HEK293 (cell line): ENCODE data around the gene ITSN1.

Source experiments
- CTCF ChIA-PET: fragments of 350-600 bp; formaldehyde crosslinking; extraction: SDS; loops from one replicate; lab custom pipeline; 2021; ENCODE audit warnings: antibody characterized with exemption; lab: Yijun Ruan, JAX
- POLR2A ChIA-PET: fragments of 300-600 bp; formaldehyde crosslinking; extraction: SDS; loops from one replicate; lab custom pipeline; 2020; ENCODE audit warnings: antibody characterized with exemption, inconsistent platforms; lab: Yijun Ruan, JAX
- H3K27ac ChIP-seq: fragments of 200-500 bp; sonication (Bioruptor generic); 2 replicates; pipeline ENCODE4 v1.5.1; 2014; ENCODE audit warnings: low read depth, low read length, control low read depth, inconsistent platforms; ENCODE audit errors: extremely low read depth
- H3K36me3 ChIP-seq, 2 experiments: fragments of 200-500 bp in 1 of 2; sonication (Bioruptor generic) in 1 of 2; 1 replicate in 1 of 2; 2 replicates in 1 of 2; pipeline ENCODE4 v1.5.1; 2014 to 2017; ENCODE audit warnings: inconsistent platforms in 2 of 2, low read length in 2 of 2; ENCODE audit not compliant: control insufficient read depth in 2 of 2, insufficient read depth in 1 of 2
- H3K4me1 ChIP-seq: fragments of 200-500 bp; sonication (Bioruptor generic); 2 replicates; pipeline ENCODE4 v1.5.1; 2014; ENCODE audit warnings: mild to moderate bottlenecking, low read length, inconsistent platforms; ENCODE audit not compliant: control insufficient read depth, insufficient read depth
- H3K4me3 ChIP-seq: 2 replicates; pipeline ENCODE4 v1.5.1; 2011; ENCODE audit warnings: low read depth, mild to moderate bottlenecking, control low read depth, low read length, moderate library complexity
- H3K9me3 ChIP-seq: fragments of 200-500 bp; sonication (Bioruptor generic); 2 replicates; pipeline ENCODE4 v1.5.1; 2014; ENCODE audit warnings: low read depth, low read length, inconsistent platforms; ENCODE audit not compliant: control insufficient read depth, insufficient read depth
- HOXD13 ChIP-seq: sonication (generic); formaldehyde crosslinking; IDR thresholded peaks from 2 replicates; pipeline ENCODE4 v1.8.0; 2022; ENCODE audit warnings: missing genetic modification reagents, borderline replicate concordance
- KLF8 ChIP-seq: fragments of 450-650 bp; formaldehyde crosslinking; IDR thresholded peaks from 2 replicates; pipeline ENCODE4 v1.5.1; 2016; ENCODE audit warnings: missing biosample characterization, missing genetic modification characterization
- TSHZ1 ChIP-seq: fragments of 450-650 bp; formaldehyde crosslinking; IDR thresholded peaks from 2 replicates; pipeline ENCODE4 v1.5.1; 2016; ENCODE audit warnings: missing biosample characterization, missing genetic modification characterization, borderline replicate concordance
- YY2 ChIP-seq: fragments of 450-650 bp; formaldehyde crosslinking; IDR thresholded peaks from 2 replicates; pipeline ENCODE4 v1.5.1; 2016; ENCODE audit warnings: missing biosample characterization, missing genetic modification characterization
- ZBTB17 ChIP-seq: fragments of 450-650 bp; formaldehyde crosslinking; IDR thresholded peaks from 2 replicates; pipeline ENCODE4 v1.5.1; 2016; ENCODE audit warnings: missing biosample characterization, missing genetic modification characterization
- ZNF138 ChIP-seq: fragments of 450-650 bp; formaldehyde crosslinking; IDR thresholded peaks from 2 replicates; pipeline ENCODE4 v1.5.1; 2016; ENCODE audit warnings: missing biosample characterization, missing genetic modification characterization, borderline replicate concordance
- ZNF140 ChIP-seq: fragments of 450-650 bp; formaldehyde crosslinking; IDR thresholded peaks from 2 replicates; pipeline ENCODE4 v1.5.1; 2016; ENCODE audit warnings: missing biosample characterization, missing genetic modification characterization
- ZNF175 ChIP-seq: fragments of 450-650 bp; formaldehyde crosslinking; IDR thresholded peaks from 2 replicates; pipeline ENCODE4 v1.5.1; 2016; ENCODE audit warnings: missing biosample characterization, missing genetic modification characterization
- ZNF221 ChIP-seq: fragments of 450-650 bp; formaldehyde crosslinking; IDR thresholded peaks from 2 replicates; pipeline ENCODE4 v1.5.1; 2017; ENCODE audit warnings: missing biosample characterization, missing genetic modification characterization, borderline replicate concordance
- ZNF366 ChIP-seq: fragments of 450-650 bp; formaldehyde crosslinking; conservative IDR thresholded peaks from 2 replicates; pipeline ENCODE4 v1.5.1; 2016; ENCODE audit warnings: missing biosample characterization, missing genetic modification characterization
- ZNF514 ChIP-seq: fragments of 450-650 bp; formaldehyde crosslinking; IDR thresholded peaks from 2 replicates; pipeline ENCODE4 v1.5.1; 2016; ENCODE audit warnings: missing biosample characterization, missing genetic modification characterization
- ZNF518A ChIP-seq: fragments of 450-650 bp; formaldehyde crosslinking; conservative IDR thresholded peaks from 2 replicates; pipeline ENCODE4 v1.5.1; 2016; ENCODE audit warnings: low read depth, missing biosample characterization, missing genetic modification characterization
- ZNF529 ChIP-seq: fragments of 450-650 bp; formaldehyde crosslinking; IDR thresholded peaks from 2 replicates; pipeline ENCODE4 v1.5.1; 2017; ENCODE audit warnings: missing genetic modification characterization, missing biosample characterization; ENCODE audit not compliant: insufficient replicate concordance
- ZNF544 ChIP-seq: fragments of 450-650 bp; formaldehyde crosslinking; IDR thresholded peaks from 2 replicates; pipeline ENCODE4 v1.5.0; 2017; ENCODE audit warnings: missing biosample characterization, missing genetic modification characterization
- ZNF624 ChIP-seq: fragments of 450-650 bp; formaldehyde crosslinking; IDR thresholded peaks from 2 replicates; pipeline ENCODE4 v1.5.1; 2017; ENCODE audit warnings: missing biosample characterization, missing genetic modification characterization
- TF ChIP-seq, protein P1 (sequence below): fragments of 450-650 bp; formaldehyde crosslinking; IDR thresholded peaks from 2 replicates; pipeline ENCODE4 v1.5.1; 2016; ENCODE audit warnings: missing biosample characterization, missing genetic modification characterization
- TF ChIP-seq, protein P2 (sequence below): fragments of 450-650 bp; formaldehyde crosslinking; IDR thresholded peaks from 2 replicates; pipeline ENCODE4 v1.5.1; 2016; ENCODE audit warnings: missing biosample characterization, missing genetic modification characterization

Gene ITSN1

DNA sequence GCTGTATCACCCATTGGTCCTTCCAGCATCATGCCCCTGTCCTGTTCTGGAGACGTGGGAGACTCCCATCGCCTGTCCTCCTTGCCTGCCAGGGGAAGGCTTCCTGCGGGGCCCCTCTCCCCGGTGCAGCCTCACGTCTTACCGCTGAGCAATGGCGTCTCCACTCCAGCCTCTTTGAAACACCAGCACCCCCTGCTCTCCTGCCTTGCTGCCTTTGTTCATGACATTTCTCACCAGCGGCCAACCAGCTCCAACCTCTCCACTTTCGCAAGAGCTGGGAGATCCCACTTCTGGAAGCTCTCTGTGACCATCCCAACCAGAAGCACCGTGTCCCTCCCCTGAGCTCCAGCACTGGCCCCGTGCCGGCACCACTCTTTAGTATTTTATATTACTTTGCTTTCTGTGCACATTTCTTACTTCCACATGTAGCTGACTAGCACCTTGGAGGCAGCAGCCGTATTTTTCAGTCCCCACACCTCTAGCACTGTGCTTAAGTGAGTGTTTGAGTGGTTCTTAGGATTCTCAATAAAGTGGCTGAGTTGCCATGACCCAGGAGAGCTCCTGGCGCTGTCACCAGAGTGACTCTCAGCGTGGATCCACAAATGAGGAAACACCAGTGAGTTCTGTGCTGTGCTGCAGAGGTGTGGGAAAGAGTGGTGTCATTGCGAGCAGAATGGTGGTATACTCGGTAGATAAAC is 189.8 kb downstream of the ITSN1 start:
- TF ChIP-seq ZNF544 (tag by site-specific recombination) (no peak), ZNF175 (tag by site-specific recombination) (no peak), ZNF518A (tag by site-specific recombination) (no peak), ZNF624 (tag by site-specific recombination) (no peak), ZNF221 (no peak), ZNF366 (tag by site-specific recombination) (no peak), ZBTB17 (tag by site-specific recombination) (no peak), ZNF514 (tag by site-specific recombination) (no peak)
- TF ChIP-seq, protein P1, sequence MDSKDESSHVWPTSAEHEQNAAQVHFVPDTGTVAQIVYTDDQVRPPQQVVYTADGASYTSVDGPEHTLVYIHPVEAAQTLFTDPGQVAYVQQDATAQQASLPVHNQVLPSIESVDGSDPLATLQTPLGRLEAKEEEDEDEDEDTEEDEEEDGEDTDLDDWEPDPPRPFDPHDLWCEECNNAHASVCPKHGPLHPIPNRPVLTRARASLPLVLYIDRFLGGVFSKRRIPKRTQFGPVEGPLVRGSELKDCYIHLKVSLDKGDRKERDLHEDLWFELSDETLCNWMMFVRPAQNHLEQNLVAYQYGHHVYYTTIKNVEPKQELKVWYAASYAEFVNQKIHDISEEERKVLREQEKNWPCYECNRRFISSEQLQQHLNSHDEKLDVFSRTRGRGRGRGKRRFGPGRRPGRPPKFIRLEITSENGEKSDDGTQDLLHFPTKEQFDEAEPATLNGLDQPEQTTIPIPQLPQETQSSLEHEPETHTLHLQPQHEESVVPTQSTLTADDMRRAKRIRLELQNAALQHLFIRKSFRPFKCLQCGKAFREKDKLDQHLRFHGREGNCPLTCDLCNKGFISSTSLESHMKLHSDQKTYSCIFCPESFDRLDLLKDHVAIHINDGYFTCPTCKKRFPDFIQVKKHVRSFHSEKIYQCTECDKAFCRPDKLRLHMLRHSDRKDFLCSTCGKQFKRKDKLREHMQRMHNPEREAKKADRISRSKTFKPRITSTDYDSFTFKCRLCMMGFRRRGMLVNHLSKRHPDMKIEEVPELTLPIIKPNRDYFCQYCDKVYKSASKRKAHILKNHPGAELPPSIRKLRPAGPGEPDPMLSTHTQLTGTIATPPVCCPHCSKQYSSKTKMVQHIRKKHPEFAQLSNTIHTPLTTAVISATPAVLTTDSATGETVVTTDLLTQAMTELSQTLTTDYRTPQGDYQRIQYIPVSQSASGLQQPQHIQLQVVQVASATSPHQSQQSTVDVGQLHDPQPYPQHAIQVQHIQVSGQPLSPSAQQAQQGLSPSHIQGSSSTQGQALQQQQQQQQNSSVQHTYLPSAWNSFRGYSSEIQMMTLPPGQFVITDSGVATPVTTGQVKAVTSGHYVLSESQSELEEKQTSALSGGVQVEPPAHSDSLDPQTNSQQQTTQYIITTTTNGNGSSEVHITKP (tag by site-specific recombination), result no peak
- no peaks in the 10 kb centered on the region for H3K9me3 ChIP-seq
- H3K36me3 ChIP-seq, result peaks cover 2 to 45% of the 10 kb centered on the region in 2 experiments; a peak in 2 of 3 replicates
- POLR2A ChIA-PET, result no interaction called here
- CTCF ChIA-PET, result no interaction called here
- no peak overlapping the region for H3K4me3 ChIP-seq
- no peaks in the 10 kb centered on the region for H3K4me1 ChIP-seq
- H3K27ac ChIP-seq, result no peak overlapping the region

GRCh38 chr21:33834801-33835500 is 192.7 kb downstream of the ITSN1 start:
- CTCF ChIA-PET, result interaction anchor here (0.7 to 2.0 kb wide), 3 partner anchors 9 to 60 kb away, joined by 3 to 5 read pairs (median 3); no protein-coding TSS in a partner anchor
- Histone ChIP-seq H3K4me3 (no peak overlapping the region), H3K27ac (no peak overlapping the region), H3K9me3 (no peaks in the 10 kb centered on the region), H3K36me3 (peaks cover 0 to 38% of the 10 kb centered on the region in 2 experiments; a peak in 1 of 3 replicates), H3K4me1 (no peaks in the 10 kb centered on the region)
- POLR2A ChIA-PET, result no interaction called here
- TF ChIP-seq TSHZ1 (no peak), ZNF138 (tag by site-specific recombination) (no peak), ZNF544 (tag by site-specific recombination) (no peak), ZNF529 (no peak), KLF8 (no peak), ZNF140 (tag by site-specific recombination) (no peak), HOXD13 (CRISPR knock-in tag) (no peak), ZNF514 (tag by site-specific recombination) (no peak), YY2 (no peak), ZNF624 (tag by site-specific recombination) (no peak)
- TF ChIP-seq, protein P2, sequence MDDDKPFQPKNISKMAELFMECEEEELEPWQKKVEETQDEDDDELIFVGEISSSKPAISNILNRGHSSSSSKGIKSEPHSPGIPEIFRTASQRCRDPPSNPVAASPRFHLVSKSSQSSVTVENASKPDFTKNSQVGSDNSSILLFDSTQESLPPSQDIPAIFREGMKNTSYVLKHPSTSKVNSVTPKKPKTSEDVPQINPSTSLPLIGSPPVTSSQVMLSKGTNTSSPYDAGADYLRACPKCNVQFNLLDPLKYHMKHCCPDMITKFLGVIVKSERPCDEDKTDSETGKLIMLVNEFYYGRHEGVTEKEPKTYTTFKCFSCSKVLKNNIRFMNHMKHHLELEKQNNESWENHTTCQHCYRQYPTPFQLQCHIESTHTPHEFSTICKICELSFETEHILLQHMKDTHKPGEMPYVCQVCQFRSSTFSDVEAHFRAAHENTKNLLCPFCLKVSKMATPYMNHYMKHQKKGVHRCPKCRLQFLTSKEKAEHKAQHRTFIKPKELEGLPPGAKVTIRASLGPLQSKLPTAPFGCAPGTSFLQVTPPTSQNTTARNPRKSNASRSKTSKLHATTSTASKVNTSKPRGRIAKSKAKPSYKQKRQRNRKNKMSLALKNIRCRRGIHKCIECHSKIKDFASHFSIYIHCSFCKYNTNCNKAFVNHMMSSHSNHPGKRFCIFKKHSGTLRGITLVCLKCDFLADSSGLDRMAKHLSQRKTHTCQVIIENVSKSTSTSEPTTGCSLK (tag by site-specific recombination), result no peak
